GM21381 (cell line): ENCODE measurements around the gene DDX1.

Source experiments
- ATAC-seq: cut with Tn5 transposase; IDR thresholded peaks from one replicate; pipeline ENCODE4 v1.9.1; 2021; ENCODE audit warnings: mild to moderate bottlenecking, moderate library complexity; ENCODE audit not compliant: unreplicated experiment

Gene DDX1

DNA sequence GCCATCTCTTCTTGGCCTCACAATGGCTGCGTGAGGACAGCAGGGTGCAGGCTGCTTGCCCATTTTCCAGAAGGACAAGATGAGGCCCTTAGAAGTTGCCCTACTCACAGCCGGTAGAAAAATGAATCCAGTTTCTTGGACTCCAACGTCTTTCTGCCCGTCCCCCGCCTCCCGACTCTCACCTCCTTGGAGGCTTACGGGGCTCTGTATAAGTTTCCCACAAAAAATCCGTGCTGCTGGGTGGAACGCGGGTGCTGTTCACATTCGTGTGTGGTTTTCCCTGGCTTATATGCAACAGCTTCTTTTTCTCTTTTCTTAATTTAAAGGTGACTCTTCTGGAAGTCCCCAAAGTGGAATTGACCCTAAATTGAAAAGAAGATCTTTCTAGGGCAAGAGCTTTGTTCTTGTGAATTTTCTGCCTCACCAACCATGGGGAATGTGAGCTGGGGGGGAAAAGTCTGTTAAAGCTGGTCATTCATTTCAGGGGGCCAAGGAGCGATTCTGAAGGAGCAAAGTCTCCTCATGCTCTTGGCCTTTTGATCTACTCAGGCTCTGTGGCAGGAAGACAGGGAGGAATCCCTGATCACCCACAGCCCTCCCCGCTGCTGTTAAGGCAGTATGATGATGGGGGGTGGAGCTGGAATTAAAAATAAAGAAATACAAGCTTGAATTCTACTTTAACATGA, 51.3 kb downstream of the DDX1 start:
- ATAC-seq, result no peak

DNA sequence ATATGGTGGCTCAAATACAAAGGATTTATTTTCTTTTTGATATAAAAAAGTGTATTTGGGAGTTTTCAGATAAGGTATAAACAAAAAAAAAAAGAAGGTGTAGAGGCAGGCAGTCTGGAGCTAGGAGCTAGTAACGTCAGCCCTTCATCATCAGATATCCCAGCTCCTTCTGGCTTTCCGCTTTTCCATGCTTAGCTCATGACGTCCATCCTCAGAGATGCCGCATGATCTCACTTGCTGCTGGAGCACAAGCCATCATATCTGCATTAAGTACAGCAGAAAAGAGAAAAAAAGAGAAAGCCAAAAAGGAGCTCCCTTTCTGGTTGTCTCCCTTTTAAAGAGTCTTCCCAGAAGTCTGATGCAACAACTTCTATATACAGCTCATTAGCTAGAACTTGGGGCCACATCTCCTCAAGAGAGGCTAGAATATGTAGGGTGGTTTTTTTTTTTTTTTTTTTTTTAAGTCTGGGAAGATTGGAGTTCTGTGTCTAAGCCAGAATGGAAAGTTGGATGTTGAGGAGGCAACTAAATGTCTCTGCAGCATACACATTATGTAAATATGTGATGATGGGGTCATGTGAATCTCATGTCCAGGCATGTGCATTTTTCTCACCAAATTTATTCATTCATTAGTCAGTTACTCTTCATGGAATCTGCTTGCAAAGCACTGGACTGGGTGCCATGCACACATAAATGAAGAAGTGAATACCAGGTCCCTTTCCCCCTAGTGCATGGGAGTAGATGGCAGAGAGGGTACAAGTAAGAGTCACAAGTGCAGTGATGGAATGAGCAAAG, 52.3 kb downstream of the DDX1 start:
- ATAC-seq, result no peak

DNA sequence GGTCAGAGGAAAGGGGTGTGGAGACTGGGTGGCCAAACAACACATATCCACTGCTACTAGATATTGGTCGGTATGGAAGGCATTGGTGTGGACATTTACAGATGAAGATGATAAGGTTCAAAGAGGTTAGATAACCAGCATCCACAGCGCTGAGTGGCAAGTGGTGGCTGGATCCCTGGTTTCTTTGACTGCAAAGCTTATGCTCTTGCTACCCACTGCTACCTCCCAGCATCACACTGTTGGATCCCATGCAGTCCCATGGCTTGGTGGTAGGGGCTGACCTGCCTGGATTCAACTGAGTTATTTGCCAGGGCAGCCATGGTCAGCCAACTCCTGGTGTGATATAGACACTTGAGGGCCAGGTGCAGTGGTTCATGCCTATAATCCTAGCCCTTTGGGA, 53.6 kb downstream of the DDX1 start:
- ATAC-seq, result no peak

DNA sequence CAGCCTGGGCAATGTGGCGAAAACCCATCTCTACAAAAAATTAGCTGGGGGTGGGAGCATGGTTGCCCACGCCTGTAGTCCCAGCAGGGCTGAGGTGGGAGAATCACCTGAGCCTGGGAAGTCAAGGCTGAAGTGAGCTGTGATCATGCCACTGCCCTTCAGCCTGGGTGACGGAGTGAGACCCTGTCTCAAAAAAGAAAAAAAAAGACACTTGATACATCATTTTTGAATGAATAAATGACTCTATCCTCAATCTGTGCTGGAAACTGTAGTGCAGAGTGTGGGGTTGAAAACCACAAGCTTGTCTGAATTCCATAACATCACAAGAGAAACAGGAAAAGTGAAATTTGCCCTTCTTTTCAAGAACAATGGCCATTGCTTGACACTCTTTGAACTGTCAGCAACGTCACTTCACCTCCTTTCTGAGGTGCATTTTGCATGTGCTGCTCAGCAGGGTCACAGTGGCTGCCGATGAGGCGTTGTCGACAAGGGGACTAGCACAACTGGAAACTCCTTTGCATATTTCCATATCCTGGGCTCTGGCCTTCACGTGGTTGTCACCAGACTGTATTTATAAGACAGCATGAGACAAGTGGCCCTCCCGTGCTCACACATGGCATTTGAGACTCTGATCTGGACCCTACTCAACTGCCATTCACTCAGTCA, 54.2 kb downstream of the DDX1 start:
- ATAC-seq, result no peak

DNA sequence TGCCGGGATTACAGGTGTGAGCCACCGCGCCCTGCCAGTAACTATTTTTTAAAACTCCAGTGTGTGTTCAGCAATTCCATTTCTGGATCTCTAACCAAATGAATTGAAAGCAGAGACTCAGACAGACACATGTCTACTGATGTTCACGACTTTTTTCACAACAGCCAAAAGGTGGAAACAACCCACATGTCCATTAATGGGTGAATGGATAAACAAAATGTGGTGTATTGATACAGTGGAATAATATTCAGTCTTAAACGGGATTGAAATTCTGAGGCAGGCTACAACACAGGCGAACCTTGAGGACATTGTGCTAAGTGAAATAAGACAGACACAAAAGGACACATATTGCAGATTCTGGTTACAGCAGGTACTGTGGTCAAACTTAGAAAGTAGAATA, 55.0 kb downstream of the DDX1 start:
- no peak for ATAC-seq

DNA sequence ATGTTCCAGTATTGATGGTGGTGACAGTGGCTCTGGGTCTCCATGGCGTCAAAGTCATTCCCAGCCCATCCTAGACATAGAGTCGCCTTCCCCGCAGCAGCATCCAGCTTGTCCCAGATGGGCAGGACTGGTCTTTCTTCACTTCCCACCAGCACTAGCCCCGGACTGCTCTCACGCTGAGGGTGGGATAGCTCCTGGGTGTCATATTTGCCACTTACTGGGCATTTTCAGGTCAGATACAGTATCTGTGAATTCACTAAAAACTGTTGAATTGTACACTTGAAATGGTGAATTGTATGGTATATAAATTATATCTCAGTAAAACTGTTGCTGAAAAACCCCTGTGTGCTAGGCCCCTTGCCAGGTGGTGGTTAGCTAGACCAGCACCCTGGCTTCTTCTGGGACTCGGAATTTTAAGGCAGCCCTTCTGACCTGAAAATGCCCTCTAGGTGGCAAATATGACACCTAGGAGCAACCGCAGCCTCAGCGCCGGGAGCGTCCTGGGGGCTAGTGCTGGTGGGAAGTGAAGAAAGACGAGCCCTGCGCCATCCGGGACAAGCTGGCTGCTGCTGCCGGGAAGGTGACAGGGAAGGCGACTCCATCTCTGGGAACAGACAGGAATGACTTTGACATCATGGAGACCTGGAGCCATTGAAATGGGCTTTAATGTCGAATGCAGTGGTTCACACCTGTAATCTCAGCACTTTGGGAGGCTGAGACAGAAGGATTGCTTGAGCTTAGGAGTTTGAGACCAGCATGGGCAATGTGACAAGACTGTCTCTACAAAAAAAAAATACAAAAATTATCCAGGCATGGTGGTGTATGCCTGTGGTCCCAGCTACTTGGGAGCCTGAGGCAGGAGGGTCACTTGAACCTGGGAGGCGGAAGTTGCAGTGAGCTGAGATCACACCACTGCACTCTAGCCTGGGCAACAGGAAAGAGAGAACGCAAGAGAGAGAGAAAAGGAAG, 56.2 kb downstream of the DDX1 start:
- no peak for ATAC-seq

DNA sequence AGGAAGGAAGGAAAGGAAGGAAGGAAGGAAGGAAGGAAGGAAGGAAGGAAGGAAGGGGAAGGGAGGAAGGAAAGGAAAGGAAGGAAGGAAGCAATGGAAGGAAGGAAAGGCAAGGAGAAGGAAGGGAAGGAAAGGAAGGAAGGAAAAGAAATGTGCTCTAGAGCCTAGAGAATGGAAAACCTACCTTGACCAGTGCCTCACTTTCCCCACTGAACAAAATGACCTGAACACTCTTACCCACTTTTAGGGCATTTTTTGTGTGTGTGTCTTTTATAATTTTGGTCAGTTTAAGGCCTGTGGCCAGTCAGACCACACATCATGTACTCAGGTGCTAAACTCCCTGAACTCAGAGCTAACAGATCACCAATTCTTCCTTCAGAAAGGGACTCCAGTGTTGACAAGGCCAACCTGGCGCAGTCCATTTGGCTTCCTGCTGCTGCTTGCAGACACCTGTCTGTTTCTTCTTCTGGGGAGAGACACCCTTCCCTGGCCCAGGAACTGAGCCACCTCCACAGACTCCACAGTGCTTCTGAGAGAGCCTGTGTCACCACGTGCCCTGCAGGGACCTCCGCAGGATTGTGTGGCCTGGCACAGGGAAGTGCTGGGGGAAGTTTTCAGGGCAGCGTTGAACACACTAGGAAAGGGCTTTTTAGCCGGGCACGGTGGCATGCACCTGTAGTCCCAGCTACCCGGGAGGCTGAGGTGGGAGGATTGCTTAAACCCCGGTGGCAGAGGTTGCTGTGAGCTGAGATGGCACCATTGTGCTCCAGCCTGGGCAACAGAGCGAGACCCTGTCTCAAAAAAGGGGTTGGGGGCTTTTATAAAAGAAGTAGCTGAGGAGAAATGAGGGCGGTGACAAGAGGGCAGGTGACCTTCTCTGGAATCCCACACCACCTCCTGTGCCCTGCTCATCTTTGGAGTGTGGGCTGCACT, 57.2 kb downstream of the DDX1 start:
- ATAC-seq, result no peak

DNA sequence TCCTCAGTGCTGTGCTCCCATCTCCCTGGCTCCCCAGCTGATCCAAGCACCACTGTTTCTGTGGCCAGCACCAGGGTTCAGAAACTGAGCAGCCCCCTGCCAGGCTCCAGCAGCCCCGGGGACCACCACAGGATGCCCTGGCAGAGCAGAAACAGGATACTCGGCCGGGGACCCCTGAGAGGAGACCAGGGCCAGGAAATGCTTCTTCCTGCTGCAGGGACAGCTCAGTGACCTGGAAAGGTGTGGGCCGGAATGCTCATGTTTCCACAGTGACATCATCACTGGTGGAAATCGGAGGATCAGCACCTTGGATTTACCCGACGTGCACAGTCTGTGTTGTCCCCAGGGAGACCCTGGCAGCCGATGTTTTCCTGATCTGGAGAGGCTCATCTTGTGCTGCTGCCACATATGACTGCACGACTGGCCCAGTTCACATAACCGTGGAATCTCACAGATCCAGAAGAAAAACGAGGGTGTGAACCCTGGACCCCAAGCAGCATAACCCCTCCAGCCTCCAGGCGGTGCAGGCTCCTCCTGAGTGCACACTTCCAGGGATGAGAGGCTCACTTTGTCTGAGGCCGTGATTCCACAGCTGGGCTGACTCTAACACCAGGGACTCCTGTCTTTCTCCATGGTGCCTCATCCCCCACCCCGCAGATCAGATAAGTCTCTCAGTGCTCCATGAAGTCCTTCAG, 58.0 kb downstream of the DDX1 start:
- no peak for ATAC-seq

DNA sequence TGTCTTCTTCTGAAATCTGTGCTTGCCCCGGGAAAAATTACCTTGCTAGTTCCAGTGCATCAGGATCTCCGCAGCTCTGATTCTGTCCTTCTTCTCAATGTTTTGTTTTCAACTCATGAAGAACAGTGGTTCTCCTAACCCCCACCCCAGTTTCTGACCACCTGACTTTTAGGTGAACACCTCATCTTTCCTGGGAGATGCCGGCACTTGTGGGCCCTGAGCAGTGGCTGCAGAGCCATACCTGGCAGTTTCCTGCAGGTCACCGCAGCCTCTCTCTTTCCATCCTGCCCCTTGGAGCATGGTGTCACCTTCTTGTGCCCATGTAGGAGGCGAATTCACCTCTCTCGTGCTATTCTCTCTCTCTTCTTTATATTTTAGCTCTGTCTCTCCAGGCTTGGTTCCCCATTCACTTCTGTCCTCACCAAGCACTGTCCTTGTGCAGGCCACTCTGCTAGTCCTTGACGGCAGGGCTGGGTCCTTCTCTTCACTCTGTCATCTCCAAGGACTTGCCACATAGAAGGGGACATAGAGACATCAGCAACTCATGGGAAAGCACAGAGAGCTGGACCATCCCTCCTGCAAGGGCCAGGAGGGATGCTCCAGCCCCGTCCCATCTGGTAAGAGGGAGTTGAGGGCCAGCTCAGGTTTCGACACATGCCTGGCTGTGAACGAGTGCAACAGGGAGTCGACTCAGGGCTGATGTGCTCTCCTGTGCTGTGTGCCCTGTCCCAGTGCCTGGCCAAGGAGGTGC, 59.1 kb downstream of the DDX1 start:
- ATAC-seq, result no peak

DNA sequence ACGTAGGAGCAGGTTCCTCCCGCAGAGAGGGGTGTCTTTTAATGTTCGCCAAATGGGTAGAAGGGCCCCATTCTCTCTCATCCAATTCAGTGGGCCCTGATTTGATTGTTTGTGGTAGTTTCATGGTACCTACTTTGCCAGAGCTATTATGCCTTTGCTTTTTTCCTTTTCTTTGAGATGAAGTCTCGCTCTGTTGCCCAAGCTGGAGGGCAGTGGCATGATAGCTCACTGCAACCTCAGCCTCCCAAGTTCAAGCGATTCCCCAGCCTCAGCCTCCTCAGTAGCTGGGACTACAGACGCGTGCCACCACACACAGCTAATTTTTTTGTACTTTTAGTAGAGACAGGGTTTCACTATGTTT, 59.7 kb downstream of the DDX1 start:
- ATAC-seq, result no peak

DNA sequence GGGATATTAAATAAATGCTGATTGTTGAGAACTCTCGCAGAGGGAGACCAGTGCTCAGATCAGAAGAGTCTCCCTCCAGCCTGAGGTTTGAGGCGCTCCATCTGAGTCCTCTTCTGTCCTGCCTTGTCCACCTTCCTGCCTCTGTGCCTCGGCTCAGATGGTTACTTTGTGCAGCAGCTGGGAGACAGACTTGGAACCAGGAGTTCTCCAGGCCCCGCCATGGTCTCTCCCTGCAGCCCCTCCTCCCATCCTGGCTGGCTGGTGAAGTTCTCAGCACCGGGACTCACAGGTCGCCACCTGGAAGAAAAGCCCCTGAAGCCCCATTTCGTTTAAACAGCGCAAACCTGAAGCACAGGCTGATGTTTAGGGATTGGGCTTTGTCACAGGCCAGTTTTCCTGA, 60.6 kb downstream of the DDX1 start:
- no peak for ATAC-seq

DNA sequence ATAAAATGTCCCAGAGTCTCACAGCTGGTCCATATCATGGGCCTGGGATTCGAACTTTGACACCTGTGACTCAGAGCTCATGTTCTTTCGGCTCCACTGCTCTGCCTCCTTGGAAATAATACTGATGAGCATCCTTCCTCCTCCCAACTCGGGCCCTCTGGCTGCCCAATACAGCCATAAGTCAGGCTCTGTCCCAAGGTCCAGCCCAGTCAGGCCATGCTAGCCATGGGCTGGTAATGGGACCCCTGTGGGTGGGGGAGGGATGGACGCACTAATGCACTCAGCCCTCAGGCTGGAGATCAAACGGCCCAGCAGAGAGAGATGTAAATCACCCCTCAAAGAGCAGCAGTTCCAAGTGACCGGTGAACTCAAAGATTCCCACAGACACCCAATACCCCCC, 61.1 kb downstream of the DDX1 start:
- no peak for ATAC-seq

DNA sequence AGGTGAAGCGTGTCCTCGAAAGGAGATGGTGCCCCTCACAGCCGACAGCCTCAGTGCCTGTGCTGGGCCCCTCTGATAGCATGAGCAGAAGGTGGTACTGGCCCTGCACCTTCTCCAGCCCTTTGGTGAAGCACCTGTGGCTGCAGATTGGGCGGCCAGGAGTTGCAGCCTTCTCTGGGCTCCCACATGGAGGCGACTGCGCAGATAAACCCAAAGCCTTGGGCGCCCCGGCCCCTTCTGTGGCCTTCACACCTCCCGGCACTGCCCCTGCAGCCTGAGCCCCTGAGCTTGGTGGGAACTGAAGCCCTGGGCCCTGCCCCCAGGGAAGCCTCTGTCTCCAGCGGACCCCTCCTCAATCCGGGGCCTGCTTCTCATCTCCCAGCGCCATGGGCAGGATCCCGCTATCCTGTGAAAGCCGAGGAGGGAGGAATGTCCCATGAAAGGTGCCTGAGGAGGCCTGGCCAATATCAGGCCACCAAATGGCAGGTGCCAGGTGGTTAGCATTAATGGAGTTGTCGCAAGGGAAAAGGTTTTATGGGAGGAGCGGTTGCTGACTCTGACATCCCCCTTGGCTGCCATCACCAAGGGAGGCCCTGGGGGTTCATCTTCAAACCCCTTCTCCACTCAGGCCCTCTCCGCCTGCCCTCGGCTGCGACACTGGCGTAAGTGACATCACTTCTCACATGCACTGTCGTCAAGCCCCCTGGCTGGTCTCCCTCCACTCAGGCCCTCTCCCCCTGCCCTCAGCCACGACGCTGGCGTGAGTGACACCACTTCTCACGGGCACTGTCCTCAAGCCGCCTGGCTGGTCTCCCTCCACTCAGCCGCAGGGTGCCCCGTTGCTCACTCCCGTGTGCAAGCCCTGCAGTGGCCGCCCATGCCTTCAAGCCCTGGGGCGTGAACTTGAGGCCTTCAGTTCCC, 62.4 kb downstream of the DDX1 start:
- ATAC-seq, result no peak

DNA sequence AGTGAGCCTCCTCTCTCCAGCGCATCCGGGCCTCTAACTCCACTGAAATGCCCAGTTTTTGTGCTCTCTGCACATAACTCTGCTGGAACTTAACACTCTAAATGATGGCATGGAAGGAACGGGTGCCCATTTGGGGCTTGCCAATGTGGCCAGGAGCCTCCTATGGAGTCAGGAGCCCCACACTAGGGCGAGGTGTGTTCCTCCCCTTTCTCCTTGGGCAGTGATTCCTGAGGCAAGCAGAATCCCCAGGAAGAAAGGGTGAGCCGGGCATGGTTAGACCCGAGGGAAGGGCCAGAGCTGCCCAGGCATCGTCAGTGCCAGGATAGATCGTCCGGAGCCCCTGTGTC, 63.0 kb downstream of the DDX1 start:
- ATAC-seq, result no peak

DNA sequence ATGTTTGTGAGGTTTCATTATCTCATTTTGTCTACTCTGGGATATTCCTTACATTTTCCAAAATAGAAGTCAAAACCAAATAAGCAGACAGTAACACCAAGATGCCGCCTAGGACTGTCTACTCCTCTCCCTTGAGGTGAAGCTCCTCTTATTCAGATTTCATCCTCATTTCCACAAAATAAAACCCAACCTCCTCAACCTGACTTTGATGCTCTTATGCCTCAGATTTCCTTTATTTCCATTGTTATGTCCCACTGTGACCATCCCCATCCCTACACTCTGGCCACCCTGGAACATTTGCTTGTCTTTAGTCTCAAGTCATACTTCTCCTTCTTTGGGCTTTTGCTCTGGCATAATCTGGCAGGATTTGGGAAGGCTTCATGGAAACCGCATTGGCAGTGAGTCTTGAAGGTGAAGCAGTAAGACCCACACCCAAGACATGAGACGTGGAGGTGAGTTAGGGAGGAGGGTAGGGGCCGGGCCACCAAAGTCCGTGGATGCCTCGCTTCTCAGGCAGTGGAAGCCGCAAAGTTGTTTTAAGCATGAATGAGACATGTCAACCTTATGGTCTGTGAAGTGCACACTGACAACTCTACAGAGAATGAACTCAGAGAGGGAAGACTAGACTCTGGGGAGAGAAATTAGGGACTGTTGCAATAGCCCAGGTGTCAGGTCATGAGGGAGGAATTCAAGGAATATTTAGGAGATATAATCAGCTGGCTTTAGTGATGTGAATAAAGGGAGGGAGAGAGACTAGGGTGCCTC, 63.6 kb downstream of the DDX1 start:
- no peak for ATAC-seq

DNA sequence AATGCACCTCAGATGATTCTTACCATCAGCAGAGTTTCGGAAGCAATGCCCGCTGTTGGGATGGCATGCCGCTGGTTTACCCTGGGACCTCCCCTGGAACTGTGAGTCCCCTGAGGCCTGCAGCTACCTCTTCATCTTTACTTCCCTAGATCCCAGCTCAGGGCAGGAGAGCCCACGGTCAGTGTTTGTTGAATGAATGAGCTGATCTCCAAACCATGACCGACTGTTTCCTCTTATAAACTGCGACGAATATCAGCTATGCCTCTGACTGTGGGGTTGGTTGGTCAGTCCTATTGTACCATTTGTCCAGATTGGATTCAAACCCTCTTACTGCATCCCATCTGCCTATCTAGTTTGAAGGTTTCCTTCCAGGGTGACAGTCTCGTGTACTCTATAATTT, 64.4 kb downstream of the DDX1 start:
- no peak for ATAC-seq

DNA sequence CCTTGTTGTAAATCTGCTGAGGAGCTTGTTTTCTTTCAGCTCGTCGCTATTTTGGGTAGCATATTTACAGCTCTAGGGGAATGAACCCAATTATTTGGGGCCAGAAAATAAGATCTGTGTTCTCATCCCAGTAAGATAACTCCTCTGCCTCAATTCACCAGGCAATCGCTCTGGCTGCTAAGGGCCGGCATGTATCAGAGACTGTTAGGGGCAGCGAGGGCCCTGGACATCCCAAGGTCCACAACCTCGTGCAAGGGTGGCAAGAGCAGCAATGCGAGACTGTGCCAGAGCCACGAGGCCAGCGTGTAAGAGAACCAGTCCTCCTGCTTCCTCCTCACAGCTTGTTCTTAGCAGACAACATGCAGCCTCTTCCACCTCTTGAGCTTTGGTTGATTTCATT, 66.1 kb downstream of the DDX1 start:
- no peak for ATAC-seq
